OCI-LY1 (cell line): ENCODE data around the gene LTBP2.
A peak's percentile ranks its signal among the peaks of the same experiment; 100 is the strongest.

Experiments
- H2AFZ ChIP-seq: fragments of 200-600 bp; sonication (generic), shearing (Covaris generic); 2 replicates; pipeline ENCODE4 v1.6.0; 2014; ENCODE audit warnings: antibody characterized with exemption, mild to moderate bottlenecking, low read length
- H3F3A ChIP-seq: fragments of 200-600 bp; sonication (generic), shearing (Covaris generic); 2 replicates; pipeline ENCODE4 v1.6.0; 2014; ENCODE audit warnings: mild to moderate bottlenecking, antibody characterized with exemption, low read length, moderate library complexity; ENCODE audit not compliant: insufficient read depth
- H3K27ac ChIP-seq: fragments of 200-600 bp; sonication (generic); 2 replicates; pipeline ENCODE4 v1.5.1; 2014; ENCODE audit warnings: low read length, mixed run types, mild to moderate bottlenecking, low read depth; ENCODE audit not compliant: poor library complexity, severe bottlenecking
- H3K27me3 ChIP-seq: fragments of 200-600 bp; sonication (generic); 2 replicates; pipeline ENCODE4 v1.6.0; 2014; ENCODE audit warnings: antibody characterized with exemption, mild to moderate bottlenecking, low read length, moderate library complexity; ENCODE audit not compliant: insufficient read depth
- H3K36me3 ChIP-seq: fragments of 200-600 bp; sonication (generic); 2 replicates; pipeline ENCODE4 v1.6.1; 2014; ENCODE audit warnings: mild to moderate bottlenecking, antibody characterized with exemption, low read length, moderate library complexity, mixed read lengths; ENCODE audit not compliant: insufficient read depth
- H3K4me1 ChIP-seq: fragments of 200-600 bp; sonication (generic); 2 replicates; pipeline ENCODE4 v1.5.1; 2014; ENCODE audit warnings: mild to moderate bottlenecking, low read length, moderate library complexity; ENCODE audit not compliant: insufficient read depth, severe bottlenecking
- H3K4me2 ChIP-seq: fragments of 200-600 bp; sonication (generic), shearing (Covaris generic); 2 replicates; pipeline ENCODE4 v1.6.1; 2014; ENCODE audit warnings: low read length
- H3K4me3 ChIP-seq: fragments of 200-600 bp; sonication (generic); 2 replicates; pipeline ENCODE4 v1.5.1; 2014; ENCODE audit warnings: low read length, low read depth, mild to moderate bottlenecking, mixed read lengths; ENCODE audit not compliant: poor library complexity, severe bottlenecking
- H3K79me2 ChIP-seq: fragments of 200-600 bp; shearing (Covaris generic); 2 replicates; pipeline ENCODE4 v1.6.1; 2016; ENCODE audit warnings: mixed run types, low read length, mixed read lengths; ENCODE audit not compliant: insufficient read depth
- H3K9ac ChIP-seq: fragments of 200-600 bp; sonication (generic), shearing (Covaris generic); 2 replicates; pipeline ENCODE4 v1.6.1; 2014; ENCODE audit warnings: mild to moderate bottlenecking, low read length, mixed read lengths
- H3K9me2 ChIP-seq: fragments of 200-600 bp; sonication (generic), shearing (Covaris generic); 2 replicates; pipeline ENCODE4 v1.6.1; 2014; ENCODE audit warnings: low read depth, mild to moderate bottlenecking, low read length, mixed read lengths
- H3K9me3 ChIP-seq: fragments of 200-600 bp; shearing (Covaris generic); 2 replicates; pipeline ENCODE4 v1.6.1; 2014; ENCODE audit warnings: low read length, mixed read lengths
- H4K20me1 ChIP-seq: fragments of 200-600 bp; sonication (generic), shearing (Covaris generic); 2 replicates; pipeline ENCODE4 v1.6.0; 2016; ENCODE audit warnings: mild to moderate bottlenecking, low read length; ENCODE audit not compliant: insufficient read depth
- CTCF ChIP-seq: fragments of 200-600 bp; sonication (generic), shearing (Covaris generic); IDR thresholded peaks from 2 replicates; pipeline ENCODE4 v1.5.1; 2017; ENCODE audit warnings: mild to moderate bottlenecking, antibody characterized with exemption, low read length, moderate library complexity, mixed read lengths
- EZH2 ChIP-seq: fragments of 200-600 bp; sonication (generic), shearing (Covaris generic); IDR thresholded peaks from 2 replicates; pipeline ENCODE4 v1.8.0; 2017; ENCODE audit warnings: borderline replicate concordance, mixed run types, mild to moderate bottlenecking, antibody characterized with exemption, low read length, moderate library complexity, mixed read lengths

Gene LTBP2

GRCh38 chr14:74618078-74618952, 6.3 kb upstream of the LTBP2 start:
- peak overlapping the region; percentile 8; the same call in 1 of the 2 replicates for H2AFZ ChIP-seq
- H3K9ac ChIP-seq: no peak overlapping the region; the same call in 1 of the 2 replicates

GRCh38 chr14:74616996-74617700, 5.1 kb upstream of the LTBP2 start:
- TF ChIP-seq CTCF (no peak), EZH2 (no peak)
- H3K4me1 ChIP-seq: peaks cover 17% of the 10 kb centered on the region

More at GRCh38 chr14:74618078-74618952, 6.3 kb upstream of the LTBP2 start:
- no peak overlapping the region for H3K27ac ChIP-seq
- H3K36me3 ChIP-seq: no peaks in the 10 kb centered on the region
- H3K4me3 ChIP-seq: peak overlapping the region; percentile 24
- no peaks in the 10 kb centered on the region for H3K9me2 ChIP-seq
- H3K9me3 ChIP-seq: no peaks in the 10 kb centered on the region
- no peaks in the 10 kb centered on the region for H3F3A ChIP-seq
- TF ChIP-seq EZH2: no peak
- TF ChIP-seq CTCF: no peak
- no peaks in the 10 kb centered on the region for H4K20me1 ChIP-seq
- H3K79me2 ChIP-seq: no peaks in the 10 kb centered on the region
- no peaks in the 10 kb centered on the region for H3K27me3 ChIP-seq
- peak overlapping the region; percentile 45 for H3K4me2 ChIP-seq
- H3K4me1 ChIP-seq: peaks cover 16% of the 10 kb centered on the region

GRCh38 chr14:74616507-74616906, 4.5 kb upstream of the LTBP2 start:
- no peak overlapping the region for H3K4me3 ChIP-seq
- H3K36me3 ChIP-seq: no peaks in the 10 kb centered on the region
- H3K4me1 ChIP-seq: peaks cover 20% of the 10 kb centered on the region
- no peaks in the 10 kb centered on the region for H3F3A ChIP-seq
- no peak overlapping the region for H3K27ac ChIP-seq
- H4K20me1 ChIP-seq: no peaks in the 10 kb centered on the region
- H3K9ac ChIP-seq: no peak overlapping the region
- H3K4me2 ChIP-seq: no peak overlapping the region
- H2AFZ ChIP-seq: no peak overlapping the region
- no peaks in the 10 kb centered on the region for H3K27me3 ChIP-seq
- TF ChIP-seq CTCF (no peak), EZH2 (no peak)
- H3K9me3 ChIP-seq: no peaks in the 10 kb centered on the region
- no peaks in the 10 kb centered on the region for H3K79me2 ChIP-seq
- no peaks in the 10 kb centered on the region for H3K9me2 ChIP-seq

More at GRCh38 chr14:74616996-74617700, 5.1 kb upstream of the LTBP2 start:
- H3K27me3 ChIP-seq: no peaks in the 10 kb centered on the region
- no peak overlapping the region for H3K4me3 ChIP-seq
- H3K4me2 ChIP-seq: no peak overlapping the region
- no peaks in the 10 kb centered on the region for H3K36me3 ChIP-seq
- H3K9me2 ChIP-seq: no peaks in the 10 kb centered on the region
- H3K79me2 ChIP-seq: no peaks in the 10 kb centered on the region
- no peak overlapping the region for H3K27ac ChIP-seq
- H3K9ac ChIP-seq: no peak overlapping the region
- no peak overlapping the region for H2AFZ ChIP-seq
- no peaks in the 10 kb centered on the region for H3F3A ChIP-seq
- no peaks in the 10 kb centered on the region for H4K20me1 ChIP-seq
- H3K9me3 ChIP-seq: no peaks in the 10 kb centered on the region
